EH (cell line): Measurements from ENCODE around the gene IL33.

Source experiments
- DNase-seq: peaks from one replicate; pipeline ENCODE4 v3.0.0-alpha.2; 2015; ENCODE audit warnings: low read depth

Gene IL33

DNA sequence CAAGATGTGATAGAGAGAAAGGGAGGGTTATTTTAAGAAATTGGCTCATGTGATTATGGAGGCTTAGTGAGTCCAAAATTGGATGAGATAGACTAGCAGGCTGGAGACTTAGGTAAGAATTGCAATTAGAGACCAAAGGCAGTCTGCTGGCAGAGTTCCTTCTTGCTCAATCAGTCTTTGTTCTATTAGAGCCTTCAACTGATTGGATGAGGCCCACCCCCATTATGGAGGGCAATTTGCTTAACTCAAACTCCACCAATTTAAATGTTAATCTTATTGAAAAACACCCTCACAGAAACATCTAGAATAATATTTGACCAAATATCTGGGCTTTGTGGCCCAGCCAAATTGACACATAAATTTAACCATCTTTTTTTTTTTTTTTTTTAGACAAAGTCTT is 88.6 kb downstream of the IL33 start:
- no peak for DNase-seq

- peak; percentile 38 for DNase-seq
Observed at GRCh38 chr9:6305954-6306563, 90.5 kb downstream of the IL33 start.
